ENCODE data around the gene DNAJB11.
"Not testable (repeated sequence)": the region's sequence is repeated elsewhere in the genome, so short reads cannot be mapped to it uniquely, and the experiment has no call there.

The DNAJB11 gene

DNA sequence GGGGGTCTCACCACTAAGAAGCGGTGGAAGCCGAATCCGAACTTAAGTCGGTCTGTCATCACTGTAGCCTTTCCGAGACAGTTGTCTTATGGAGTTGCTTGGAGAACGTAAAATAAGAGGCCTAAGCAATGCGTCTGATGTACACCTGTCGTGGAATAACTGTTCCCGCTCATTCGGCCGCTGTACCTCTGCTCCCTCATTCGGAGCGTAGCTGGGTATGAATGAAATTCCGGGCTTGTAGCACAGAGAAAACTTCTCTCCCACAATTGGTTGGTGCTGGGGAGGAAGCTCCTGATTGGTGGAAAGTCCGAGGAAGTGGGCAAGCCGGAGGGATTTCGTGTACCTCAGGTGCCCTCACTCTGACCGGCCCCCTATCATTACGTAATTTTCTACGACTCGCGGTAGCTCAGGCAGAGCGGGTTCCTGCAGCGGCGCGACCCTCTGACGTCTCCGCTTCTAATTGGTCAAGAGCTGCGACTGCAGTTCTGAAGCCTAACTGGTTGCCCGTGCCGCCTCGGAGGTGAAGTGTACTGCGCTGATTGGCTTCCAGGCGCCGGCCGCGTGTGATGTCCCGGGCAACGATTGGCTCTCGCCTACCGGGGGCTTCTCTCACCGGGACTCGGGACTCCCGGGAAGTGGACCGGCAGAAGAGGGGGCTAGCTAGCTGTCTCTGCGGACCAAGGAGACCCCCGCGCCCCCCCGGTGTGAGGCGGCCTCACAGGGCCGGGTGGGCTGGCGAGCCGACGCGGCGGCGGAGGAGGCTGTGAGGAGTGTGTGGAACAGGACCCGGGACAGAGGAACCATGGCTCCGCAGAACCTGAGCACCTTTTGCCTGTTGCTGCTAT, at the start of gene DNAJB11:
Gene DNAJB11 (plus strand): TSS at position 625 of the 845 bp plus-strand sequence. CDS start 178 bp downstream, at position 803.
- DNase-seq, result peak; percentile 99

- DNase-seq, result no peak
Measured at GRCh38 chr3:186520957-186521842, 49.3 kb upstream of the DNAJB11 start.

DNA sequence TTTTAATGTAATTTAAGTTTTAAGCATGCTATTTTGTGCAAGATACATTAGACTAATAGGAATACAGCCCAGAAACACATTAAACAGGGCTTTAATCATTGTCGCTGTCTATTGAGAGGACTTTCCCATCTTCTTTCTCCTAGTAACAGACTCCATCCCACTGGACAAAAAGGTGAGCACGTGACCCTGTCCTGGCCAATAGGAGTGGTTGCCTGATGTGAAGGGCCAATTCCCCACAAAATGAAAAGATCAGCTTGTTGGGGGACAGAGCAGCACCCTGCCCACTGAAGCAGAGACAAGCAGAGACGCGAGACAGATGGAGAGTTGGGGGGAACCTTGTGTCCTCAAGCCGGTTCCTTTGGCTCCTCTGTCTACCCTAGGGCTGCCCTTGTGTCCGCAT, 47.5 kb upstream of the DNAJB11 start:
- DNase-seq, result no peak

GRCh38 chr3:186523434-186523833, 47.1 kb upstream of the DNAJB11 start:
- no peak for DNase-seq

GRCh38 chr3:186524616-186525015, 45.9 kb upstream of the DNAJB11 start:
- no peak for DNase-seq

DNA sequence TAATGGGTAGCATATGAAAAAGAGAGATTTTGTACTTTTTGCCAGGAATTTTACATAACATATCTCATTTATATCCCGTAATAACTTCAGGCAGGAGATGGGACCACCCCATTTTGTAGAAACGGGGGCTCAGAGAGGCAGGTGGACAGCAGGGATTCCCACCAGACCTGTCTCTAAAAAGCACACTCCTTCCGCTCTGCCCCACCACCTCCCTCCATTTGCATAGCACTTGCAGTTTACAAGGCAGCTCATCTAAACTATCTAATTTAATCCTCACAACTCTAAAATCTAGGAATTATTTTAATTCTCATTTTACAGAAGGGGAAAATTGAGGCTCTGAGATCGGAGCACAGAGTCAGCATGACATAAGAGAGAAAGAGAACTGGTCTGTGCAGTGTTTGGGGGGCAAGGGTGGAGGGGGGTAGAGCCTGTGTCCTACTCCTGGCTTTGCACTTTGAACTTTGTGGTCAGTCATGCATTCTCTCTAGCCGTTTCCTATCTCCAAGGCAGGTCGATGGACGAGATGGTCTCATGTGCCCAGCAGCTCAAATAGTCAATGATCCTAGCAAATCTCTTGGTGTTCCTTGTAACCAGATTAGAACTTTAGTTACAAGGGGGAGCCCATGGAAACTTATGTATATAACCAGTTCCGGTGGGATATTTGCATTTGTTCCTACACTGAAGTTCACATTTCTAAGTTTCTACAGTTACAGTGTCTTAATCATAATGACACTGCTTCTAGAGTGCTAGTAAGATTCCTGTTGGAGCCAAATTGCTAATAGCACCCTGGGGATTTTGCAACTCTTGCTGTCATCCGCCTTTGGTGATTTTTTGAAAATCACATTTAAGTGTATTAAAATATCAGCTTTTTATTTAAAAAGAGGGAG, 44.9 kb upstream of the DNAJB11 start:
- DNase-seq, result no peak

- DNase-seq, result no peak
Measured at GRCh38 chr3:186526256-186526606, 44.3 kb upstream of the DNAJB11 start.

DNA sequence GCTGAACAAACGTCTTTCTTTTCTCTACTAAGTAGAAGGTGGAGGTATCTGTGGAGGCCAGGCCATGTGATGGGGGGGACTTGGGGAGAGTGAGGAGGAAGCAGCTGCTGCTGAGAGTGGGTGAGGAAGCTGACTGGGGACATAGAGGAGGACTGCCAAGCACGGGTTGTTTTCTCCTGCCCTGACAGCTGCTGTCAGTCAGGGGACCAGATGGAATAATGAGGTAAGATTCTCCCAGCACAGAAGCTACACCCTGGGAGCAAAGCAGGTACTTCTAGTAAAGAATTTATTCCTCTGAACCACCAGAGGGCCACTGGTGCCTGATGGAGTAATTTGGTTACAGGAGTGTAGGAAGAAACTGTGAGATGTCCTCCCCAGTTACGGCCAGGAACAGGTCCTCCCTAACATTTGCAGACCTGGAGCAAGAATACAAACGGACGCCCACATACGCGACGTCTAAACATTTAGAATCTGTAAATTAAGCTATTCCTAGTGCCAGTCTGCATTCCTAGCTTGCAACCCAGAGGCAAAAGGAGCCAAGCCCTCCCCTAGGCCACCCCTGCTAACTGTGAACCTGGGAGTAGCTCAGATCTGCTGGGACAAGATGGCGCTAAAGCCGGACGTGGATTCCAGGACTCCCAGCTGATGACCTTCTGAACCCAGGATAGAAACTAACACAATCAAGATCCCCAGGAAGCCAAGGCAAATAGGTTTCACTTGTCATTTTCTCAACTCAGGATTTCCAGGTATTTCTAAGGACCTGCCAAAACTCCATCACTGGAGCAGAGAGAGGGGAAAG, 41.1 kb upstream of the DNAJB11 start:
- no peak for DNase-seq

DNA sequence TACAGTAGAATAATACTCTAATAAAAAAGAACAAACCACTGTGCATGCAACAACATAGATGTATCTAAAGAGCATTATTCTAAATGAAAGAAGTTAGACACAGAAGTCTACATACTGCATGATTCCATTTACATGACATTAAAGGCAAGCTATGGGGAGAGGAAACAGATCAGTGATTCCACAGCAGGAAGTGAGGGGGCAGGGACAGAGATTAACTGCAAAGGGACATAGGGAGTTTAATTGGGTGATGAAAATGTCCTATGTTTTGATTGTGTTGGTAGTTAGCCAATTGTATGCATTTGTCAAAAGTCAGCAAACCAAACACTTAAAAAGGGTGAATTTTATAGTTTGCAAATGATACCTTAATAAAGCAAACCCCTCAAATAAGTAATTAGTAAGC, 40.1 kb upstream of the DNAJB11 start:
- DNase-seq, result no peak

DNA sequence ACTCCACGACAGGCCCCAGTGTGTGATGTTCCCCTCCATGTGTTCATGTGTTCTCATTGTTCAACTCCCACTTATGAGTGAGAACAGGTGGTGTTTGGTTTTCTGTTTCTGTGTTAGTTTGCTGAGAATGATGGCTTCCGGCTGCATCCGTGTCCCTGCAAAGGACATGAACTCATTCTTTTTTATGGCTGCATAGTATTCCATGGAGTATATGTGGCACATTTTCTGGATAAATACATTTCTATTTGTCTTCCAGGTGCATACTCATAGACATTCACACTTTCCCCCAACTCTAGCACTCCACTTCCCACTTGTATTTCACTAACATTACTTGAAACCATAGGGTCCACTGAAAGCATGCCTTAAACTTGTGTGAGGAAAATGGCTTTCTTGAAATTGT, 38.8 kb upstream of the DNAJB11 start:
- not testable (repeated sequence) for DNase-seq

- DNase-seq, result no peak
Measured at GRCh38 chr3:186532598-186533072, 37.9 kb upstream of the DNAJB11 start.

- DNase-seq, result no peak
Measured at GRCh38 chr3:186534113-186534669, 36.3 kb upstream of the DNAJB11 start.

GRCh38 chr3:186536883-186537844, 33.4 kb upstream of the DNAJB11 start:
- no peak for DNase-seq

- DNase-seq, result no peak
Measured at GRCh38 chr3:186538779-186539178, 31.7 kb upstream of the DNAJB11 start.

DNA sequence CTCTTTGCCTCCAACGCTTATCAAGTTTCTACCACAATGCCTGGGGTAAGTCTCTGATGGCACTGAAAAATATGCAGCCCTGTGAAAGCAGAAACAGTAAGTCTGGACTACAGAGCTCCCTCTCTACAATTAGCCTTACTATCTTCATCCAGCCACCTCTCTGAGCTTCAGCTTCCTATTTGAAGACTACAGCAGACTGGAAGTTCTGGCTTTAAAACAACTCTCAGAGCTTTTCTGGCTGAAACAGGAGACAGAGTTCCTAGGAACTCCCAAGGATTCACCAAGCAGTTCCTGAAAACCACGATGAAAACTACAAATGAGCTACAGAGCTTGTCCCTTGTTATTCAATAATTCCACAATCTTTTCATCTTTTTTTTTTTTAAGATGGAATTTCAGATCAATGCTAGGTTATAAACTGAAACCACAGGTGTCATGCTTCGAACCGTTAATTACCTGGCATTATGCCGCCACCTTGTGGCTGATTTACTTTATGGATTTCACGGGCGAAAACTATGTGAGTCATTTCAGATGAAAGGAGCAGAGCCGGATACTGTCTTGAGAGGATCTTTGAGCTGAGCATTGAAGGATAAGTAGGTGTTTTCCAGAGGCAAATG, 30.2 kb upstream of the DNAJB11 start:
- DNase-seq, result peak; percentile 4

- DNase-seq, result no peak
Measured at GRCh38 chr3:186540835-186541226, 29.7 kb upstream of the DNAJB11 start.

DNA sequence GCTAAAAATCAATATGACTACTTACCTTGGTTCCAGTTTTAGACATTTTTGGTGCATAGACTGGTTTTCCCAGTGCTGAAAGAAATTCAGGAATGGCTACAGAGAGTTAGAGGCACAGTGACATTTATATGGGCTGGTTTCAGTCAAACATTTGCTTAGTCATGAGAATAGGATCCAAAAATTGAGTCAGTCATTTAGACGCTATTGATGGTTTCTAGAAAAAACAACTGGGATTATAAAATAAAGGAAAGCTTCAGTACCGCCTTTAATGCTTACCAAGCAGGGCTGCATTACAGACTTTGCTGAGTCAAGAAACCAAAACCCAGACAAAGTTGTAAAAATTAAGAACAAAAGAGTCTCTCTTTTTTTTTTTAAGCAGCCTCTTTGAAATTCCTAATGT, 26.2 kb upstream of the DNAJB11 start, which contains the start of gene CRYGS:
Gene CRYGS (minus strand): TSS at position 100 of the 400 bp plus-strand sequence. CDS start 54 bp downstream, at position 46.
- DNase-seq, result no peak

- DNase-seq, result no peak
Measured at GRCh38 chr3:186549497-186549896, 21.0 kb upstream of the DNAJB11 start.

- DNase-seq, result no peak
Measured at GRCh38 chr3:186551387-186551786, 19.1 kb upstream of the DNAJB11 start.
